ENCODE measurements around the gene BACH1.

Gene BACH1

DNA sequence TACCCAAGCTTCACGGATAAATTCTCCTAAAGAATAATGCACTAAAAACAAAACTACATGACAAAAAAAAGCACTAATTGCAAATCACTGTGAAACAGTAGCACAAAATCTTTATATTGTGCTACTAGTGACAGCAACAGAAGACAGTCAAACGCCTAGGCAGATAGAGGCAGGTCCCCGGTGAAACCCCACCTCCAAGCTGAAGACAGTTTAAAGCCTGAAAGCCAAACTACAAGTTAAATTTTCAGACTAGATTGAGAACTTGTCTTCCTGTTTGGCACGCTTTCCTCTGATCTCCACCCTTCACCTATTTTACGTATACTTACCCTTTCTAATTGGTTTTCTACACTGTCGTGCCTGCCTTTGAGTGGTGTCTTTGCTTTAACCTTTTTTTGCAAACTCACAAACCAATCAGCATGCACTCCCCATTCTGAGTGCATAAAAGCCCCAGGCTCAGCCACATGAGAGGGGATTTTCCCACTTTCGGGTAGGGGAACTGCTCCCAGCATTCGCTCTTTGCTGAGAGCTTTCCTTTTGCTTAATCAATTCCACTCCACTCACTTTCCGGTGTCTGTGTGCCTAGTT is 3.6 kb upstream of the BACH1 start:
- no peak for DNase-seq

DNA sequence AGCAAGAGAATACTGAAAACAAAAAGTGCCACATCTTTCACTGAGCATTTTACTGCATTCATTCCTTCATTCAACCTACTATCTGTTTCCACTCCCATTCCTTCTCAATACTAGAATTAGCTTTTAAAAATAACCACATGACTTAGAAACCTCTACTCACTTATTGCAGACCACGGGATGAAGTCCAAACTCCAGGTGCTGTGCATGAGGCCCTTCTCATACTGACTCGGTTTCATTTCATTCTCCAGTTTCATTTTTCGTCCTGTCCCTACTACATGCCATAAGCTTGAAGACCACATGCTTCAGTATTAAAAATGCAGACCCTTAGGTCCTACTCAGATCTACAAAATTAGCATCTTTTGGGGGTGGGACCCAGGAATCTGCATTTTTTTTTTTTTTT is 2.3 kb upstream of the BACH1 start:
- DNase-seq = no peak

DNA sequence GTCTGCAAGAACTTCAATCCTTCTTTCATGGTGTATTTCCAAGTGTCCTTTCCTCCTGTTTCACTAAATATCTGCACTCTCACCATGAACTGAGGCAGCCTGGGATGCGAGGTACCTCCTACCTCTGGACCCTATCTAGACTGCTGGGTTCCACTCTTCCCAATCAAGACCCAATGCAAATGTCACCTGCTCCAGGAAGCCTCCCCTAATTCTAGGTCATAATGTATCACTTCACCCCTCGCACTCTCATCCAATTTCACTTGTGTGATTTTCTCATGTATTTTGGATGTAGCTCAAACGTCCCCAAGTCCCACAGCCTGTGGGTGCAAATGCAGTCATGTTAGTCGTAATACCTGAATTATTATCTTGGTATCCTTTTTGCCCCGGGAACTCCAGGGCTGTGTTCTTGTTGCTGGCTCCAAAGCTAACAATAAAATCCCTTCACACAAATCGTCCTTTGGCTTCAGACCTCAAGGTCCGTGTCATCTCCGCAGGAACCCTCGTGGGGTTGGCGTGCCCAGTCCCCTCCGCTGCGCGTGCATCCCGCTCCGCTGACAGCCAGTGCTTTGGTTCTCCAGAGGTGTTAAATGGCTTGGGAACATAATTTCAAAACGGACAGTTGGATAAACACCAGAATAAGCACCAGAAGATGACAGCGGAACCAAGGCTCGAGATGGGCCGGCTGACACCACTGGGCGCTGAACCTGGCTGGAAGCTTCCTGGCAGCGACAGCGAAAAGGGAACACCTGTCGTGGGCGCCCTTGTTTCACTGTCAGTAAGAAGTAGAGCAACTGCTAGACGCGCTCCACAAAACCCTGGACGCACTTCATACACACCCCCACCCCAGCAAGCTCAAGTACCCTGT is 1.0 kb upstream of the BACH1 start:
- no peak for DNase-seq

DNA sequence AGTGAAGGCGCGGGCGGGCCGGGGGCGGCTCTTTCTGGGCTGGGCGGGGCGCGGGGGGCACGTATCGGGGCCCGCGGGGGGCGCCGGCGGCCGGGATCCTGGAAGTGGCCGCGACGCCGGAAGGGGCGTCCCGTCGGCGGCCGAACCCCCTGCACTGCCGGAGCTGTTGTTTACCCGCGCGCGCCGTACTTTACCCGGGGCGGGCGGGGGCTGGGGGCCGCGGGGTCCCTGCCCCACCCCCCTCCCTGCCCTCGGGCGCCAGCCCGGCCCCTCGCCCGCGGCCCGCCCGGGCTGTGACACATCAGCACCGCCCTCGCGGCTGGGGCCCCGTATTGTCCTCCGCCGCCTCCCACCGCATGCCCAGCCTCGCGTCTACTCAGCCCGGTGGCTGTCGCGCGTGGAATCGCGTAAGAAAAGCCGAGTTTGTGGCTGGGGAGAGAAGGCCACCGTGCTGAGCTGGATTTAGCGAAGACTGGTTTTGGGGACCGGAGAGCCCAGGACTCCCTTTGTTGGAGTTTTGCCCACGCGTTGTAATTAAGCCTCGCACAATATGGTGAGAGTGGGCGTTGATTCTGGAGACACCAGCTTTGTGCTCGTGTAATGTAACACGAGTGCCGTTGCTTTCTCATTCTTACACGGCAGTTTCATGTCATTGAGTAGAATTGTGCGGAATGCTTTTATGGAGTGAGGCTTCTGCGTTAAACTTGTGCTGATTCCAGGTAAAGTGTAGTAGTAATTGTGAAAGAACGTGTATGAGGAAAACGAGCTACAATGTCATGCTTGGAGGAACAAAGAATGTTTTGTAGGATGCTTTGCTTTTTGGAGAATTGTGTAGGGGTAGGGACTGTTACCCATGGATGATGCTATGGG is 559 bp downstream of the BACH1 start:
- DNase-seq = peak; percentile 46

DNA sequence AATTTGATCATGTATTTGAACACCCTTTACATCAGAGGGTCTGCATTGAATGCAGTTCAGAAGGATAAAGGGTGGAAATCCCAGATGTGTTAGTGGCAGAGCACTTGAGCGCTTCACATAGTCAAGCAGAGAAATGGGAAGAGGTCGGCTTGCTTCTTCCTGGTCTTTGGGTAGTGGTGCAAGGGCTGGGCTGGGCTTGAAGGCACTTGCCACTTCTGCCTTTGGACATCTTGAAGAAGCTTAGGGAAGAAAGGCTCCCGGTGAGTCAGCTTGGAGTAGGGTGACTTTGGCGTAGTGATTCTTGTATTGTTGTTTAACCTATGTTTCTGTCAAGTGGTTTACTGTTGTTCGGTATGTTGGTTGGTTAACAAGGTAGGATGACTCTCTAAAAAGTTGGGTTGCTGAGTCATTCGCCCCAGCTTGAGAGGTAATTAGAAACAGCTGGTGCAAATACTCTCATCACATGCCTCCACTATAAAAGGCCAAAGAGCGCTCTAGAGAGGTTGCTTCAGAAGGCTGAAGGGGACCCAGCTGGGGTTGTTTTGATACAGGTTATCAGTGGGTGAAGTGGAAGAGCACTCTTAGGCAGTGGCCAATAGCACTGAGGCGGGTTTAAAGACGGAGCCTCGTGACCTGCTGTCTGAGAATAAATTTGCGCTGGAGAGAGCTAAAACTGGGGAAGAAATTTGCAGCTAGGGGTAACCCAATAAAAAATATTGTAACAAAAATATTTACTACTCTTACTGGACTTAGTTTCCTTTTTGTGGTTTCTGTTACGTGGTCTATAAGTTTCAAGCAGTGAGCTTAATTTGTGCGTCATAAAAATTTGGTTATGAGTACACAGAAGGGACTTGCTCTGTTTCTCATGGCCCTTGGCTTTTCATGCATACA is 1.4 kb downstream of the BACH1 start:
- DNase-seq = peak; percentile 91

DNA sequence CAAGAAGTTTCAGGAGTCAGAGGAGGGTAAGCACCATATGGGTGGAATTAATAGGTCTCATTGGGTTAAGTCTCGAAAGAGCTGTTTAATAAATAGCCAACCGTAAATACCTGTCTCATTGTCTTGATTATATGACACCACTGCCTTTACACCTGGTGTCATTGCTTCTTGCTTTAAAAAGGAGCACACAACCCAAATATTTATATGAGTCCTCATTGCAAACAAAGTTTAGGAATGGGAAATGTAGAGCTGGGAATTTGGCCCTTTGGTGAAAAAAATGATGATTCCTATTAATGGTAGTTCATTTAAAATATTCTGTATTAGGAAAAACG is 2.1 kb downstream of the BACH1 start:
- DNase-seq = no peak

DNA sequence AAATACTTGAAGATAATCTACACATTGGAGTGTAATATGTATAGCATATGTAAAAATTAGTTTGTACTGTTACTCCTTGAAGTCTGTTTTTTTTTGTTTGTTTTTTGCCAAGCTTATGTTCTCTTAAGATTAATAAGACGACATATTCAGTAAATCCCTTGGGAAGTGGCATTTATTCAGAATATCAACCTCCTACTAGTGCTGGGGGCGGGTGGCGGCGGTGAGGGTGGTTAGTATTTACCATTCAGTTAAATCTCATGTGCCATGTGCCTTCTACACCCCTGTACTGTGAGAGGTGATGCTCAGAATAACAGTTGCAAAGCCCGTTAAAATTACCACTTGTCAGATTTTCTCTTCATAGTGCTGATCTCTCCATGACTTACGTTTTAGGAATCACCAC is 3.0 kb downstream of the BACH1 start:
- DNase-seq = no peak

DNA sequence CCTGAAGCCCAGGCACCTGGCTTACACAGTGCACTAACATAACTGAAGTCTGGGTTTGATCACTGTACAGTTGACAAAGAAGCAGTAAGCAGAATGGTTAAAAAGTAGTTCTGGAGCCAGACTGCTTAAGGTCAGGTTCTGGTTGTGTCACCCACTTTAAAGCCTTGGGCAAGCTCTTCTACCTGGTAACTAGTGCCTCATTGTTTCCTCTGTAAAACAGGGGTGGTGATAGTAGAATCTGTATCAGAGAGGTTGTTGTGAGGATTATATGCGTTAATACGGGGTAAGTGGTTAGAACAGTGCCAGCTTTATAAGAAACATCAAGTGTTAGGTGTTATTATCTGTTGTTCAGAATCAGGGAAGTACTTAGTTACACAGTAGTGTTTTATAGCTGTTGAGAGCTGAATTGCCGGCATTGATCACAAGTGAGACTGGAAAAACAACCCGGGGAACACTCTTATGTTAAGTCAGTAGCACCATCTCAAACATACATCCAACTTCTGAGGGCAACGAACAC is 3.7 kb downstream of the BACH1 start:
- peak; percentile 5 for DNase-seq

DNA sequence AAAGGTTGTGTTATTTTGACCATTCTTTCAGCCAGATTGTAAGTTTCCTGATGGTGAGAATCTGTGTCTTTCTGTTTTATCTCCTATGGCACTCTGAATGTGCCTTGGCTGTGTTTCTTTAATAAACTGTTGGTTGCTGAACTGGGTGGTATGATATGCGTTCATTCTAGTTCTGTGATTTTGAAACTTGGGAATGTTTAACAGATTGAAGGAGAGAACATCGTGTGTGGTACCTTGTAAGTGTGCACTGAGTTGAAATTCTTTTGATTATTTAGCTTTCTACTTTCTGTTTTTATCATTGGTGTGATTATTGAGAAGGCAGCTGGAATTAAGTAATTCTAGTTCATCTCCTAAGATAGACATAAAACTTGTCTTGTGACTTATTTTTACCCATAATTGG is 4.6 kb downstream of the BACH1 start:
- no peak for DNase-seq

DNA sequence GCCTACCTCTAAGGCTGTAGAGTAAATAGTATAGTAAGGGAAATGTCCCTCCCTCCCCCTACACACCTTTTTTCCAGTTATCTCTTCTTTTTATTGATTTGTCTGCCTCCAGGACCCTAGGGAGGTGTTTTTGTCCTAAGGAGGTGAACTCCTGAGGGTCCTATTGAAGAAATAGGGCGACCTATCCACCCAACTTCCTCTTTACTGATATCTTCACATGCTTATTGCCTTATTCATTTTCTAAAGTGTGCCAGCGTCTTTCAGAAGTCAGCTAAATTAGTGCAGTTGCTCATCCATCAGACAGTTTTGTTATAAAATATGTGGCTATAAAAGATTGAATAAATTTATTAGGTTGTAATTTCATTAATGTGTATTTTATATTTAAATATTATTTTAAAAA is 5.9 kb downstream of the BACH1 start:
- DNase-seq = no peak

DNA sequence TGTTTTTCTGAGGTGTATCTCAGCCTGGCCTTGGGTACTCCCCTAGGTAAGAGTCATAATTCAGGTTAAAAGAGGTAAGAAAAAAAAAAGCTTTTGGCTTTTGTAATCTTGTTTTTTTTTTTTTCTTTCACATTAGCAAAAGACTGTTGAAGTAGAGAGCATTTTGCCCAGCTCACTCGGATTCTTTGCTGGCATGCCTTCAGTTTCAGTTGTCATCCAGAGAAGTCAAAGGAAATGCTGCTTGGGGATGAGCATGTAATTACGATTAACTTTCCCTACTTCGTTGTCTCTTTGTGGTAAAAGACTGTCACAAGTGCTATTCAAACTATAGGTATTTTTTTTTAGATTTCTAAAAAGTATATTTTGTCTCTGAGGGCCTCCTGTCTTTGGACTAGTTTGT is 6.3 kb downstream of the BACH1 start:
- no peak for DNase-seq

DNA sequence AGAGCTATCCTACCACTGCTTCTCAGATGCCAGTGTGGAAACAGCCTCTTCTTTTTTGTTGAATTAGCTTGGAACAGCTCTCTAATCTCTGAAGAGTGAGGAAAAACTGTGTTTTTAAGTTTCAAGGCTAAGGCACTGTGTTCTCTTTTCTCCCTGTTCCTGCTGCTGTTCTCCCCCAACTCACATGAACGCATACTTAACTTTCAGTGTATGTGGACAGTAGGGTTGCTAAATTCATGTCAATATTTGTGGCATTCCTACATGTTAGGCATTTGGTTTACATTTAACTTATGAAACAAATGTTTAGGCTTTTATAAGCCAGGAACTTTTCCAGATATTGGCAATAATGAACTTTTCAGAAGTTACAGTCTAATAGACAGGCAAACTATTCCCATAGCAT is 6.8 kb downstream of the BACH1 start:
- DNase-seq = no peak

DNA sequence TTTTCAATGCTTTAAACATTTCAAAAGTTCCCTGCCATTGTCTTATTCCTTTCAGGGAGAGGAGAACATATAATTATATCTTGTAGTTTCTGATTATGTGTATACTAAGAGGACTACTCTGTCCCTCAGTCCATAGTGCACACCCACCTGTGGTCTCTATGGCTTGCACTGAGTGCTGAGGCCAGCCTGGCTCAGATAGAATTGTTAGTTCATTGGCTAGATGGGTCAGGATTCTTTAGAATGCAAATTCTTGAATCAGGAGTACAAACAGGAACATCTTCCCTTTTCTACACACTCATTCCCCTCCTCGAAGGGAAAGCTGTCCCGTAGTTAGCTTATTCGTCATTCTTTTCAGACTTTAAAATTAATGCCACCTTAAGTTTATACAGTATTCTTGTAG is 8.2 kb downstream of the BACH1 start:
- no peak for DNase-seq

DNA sequence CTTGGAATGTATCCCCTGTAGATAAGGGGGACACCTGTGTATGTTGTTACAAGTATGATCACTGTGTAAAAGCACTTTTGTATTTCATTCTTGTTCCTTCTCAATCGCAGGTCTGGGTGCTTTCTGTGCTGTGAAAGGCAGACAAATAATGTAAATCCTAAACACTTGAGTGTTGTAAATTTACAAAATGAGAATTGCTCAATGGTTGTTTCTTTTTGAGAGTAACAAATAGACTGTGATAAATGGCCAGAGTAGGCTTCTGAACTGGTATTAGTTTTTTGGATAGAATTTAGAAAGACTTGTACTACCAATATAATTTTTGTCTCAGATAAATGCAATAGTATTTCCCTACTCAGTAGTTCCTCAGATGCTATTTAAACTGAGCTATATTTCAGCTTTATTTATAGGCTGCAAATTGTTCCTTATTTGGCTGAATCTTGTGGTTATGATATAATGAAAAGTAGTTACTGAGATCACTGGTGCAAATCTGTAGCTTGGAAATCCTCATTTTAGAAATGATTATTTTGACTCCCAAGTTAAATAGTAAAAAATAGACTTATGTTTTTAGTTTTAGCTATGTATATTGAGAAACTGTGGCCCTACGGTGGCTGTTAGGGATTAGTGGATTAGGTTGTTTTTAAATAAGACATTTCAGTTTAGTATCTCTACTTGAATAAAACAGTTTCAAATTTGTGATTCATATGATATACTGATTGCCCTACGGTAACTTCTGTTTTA is 9.2 kb downstream of the BACH1 start:
- no peak for DNase-seq

DNA sequence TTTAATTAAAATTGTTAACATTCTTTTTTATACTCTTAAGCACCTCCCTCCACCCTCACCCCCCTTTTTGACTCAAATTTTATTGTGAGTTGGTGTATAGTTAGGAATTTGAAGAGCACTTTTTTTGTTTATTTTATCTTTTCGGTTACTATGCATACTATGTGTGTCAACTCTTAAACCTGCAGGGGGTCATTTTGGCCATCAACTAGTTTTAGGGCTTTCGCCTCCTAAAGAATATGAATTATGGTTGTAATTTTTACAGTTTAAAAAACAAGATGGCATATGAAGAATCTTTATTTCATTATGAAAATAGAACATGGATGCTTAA is 9.7 kb downstream of the BACH1 start:
- no peak for DNase-seq

DNA sequence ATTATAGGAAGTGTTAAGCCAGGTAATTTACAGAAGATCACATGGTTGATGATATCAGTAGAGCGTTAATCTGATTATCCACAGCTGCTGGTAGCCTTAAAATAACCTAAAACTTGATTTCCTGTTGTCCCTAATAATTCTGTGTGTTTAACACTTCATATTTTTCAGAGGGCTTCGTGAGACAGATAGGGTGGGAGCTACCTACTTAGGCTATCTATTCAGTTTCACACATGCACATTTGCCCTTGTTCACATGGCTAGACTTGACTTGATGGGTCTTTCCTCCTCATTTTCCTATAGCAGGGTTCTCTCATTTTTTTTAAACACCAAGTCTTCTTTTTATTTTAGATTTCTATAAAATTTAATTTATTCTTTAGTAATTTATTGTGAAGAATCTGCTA is 11.0 kb downstream of the BACH1 start:
- no peak for DNase-seq

DNA sequence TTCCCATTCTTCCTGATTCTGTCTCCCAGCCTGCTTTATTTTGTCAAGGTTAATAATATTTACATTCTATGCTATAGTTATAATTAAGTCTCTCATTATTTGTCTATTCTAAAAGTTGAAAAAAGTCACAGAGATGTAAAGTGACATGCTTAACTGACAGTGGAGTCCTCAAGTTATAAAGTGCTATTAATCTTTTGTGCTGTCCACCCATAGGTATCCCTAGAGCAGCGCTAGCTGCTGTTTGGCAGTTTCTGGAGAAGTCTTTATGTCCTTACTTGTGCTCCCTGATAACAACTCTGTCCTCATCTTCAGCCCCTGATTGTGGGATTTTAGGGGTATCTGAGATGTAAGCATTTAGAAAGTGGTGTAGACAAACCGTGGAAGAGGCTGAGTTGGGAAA is 13.1 kb downstream of the BACH1 start:
- no peak for DNase-seq

DNA sequence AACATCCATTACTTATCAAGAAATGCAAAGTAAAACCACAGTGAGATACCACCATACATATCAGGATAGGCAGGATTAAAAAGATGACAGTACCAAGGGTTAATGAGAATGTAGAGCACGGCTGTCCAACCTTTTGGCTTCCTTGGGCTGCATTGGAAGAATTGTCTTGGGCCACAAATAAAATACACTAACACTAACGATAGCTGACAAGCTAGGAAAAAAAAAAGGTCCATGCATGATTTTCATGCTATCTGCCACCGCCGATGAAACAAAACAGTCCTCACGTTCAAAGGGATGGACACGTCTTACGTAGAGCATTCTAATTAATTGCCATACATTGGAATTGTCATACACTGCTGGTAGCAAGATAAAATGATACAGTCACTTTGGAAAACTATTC is 14.3 kb downstream of the BACH1 start:
- DNase-seq = no peak

DNA sequence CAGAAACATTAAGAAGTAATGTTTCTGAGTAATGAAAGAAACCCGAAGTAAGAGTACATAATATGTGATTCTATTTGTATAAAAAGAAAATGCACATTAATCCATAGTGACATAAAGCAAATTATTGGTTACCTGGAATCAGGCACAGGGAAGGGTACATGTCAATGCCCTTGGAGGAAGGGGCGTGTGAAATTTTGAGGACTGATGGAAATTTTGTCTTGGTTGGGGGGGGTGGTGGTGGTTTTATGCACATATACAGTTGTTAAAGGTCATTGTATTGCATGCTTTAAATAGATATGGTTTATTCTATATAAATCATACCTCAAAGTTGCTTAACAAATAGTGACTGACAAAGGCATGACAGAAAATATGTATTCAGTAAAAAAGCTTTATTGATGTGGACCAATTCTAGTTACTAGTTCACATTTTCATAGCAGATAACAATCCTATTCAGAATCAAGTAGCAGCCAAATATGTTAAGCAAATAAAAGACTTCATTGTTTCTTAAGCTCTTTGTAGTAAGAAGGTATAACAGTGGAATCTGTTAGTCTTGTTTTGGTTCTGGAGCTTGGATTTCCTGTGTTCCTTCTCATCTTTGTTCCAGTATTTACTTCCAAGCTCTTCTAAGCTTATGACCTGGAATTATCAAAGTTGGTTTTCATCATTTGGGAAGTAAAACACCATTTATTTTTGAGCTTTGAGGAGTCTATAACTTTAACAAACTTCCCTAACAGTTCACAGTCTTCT is 15.1 kb downstream of the BACH1 start:
- no peak for DNase-seq

DNA sequence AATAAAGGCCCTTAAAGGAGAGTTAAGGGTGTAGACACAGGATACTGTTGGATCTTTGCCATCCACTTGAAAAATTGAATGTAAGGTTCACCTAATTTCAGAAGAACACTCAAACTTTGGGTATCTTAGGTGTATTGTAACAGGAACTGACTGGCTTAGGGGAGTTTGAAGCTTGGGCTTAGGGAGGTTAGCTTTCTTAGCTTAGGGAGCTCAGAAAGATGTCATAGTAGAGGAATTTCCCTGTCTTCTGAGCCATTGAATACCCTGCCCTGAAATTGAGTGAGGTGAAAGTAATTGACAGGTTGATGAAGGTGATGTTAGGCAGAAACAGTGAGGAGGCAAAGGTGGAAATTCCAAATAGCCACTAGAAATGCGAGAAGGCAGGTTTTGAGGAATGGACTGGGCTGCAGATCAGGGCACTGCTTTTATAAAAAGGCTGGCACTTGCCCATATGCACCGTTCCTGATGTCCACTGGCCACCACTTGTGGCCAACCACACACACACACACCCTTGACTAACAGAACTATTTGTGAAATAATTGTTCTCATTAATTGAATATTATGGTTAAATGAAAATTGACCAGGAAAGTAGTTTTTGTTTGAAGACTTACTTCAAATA is 16.5 kb downstream of the BACH1 start:
- peak; percentile 11 for DNase-seq

Measured in DMS79 treated with DMSO at 0.1 percent for 48 hours (cell line).